Activated CD4-positive, alpha-beta T cell treated with anti-CD3 and anti-CD28 coated beads, Interleukin-2, amount 10 ng/mL, durations not matched to agents 24 days and 14 days (primary cell): ENCODE data around the gene MCRIP2. TPM values are rescaled to one million over a fixed set of nuclear protein-coding genes. Genes with fewer than 3 reads are reported as not detected.

ENCODE experiments used
- DNase-seq: peaks from one replicate; pipeline ENCODE4 v3.0.0; 2022
- H3K27ac Mint-ChIP-seq: one replicate; pipeline ENCODE4 v1.8.0; 2022; ENCODE audit warnings: mild to moderate bottlenecking, mixed read lengths
- H3K27me3 Mint-ChIP-seq: one replicate; pipeline ENCODE4 v1.8.0; 2022; ENCODE audit warnings: mixed read lengths
- H3K36me3 Mint-ChIP-seq: one replicate; pipeline ENCODE4 v1.8.0; 2022; ENCODE audit warnings: low read depth, mild to moderate bottlenecking, mixed read lengths
- H3K4me1 Mint-ChIP-seq: one replicate; pipeline ENCODE4 v1.8.0; 2021; ENCODE audit warnings: mixed read lengths
- H3K4me3 Mint-ChIP-seq: one replicate; pipeline ENCODE4 v1.8.0; 2022; ENCODE audit warnings: mild to moderate bottlenecking, moderate library complexity, mixed read lengths
- H3K9me3 Mint-ChIP-seq: one replicate; pipeline ENCODE4 v1.8.0; 2021; ENCODE audit warnings: mixed read lengths
- intact Hi-C: fragments of 100-400 bp; cut with micrococcal nuclease; formaldehyde crosslinking; loops from one replicate; pipeline ENCODE4 v1.15.1; 2023
- total RNA-seq: library from RNA; stranded (reverse); gene quantifications from 2 replicates; pipeline ENCODE4 v1.2.3, GENCODE V29; 2022

Gene MCRIP2
- total RNA-seq, 1 donor from 2014 or later: 71.2 TPM

GRCh38 chr16:624526-625070 is 17.0 kb upstream of the MCRIP2 start:
- Mint-ChIP-seq H3K36me3 (peaks cover 2% of the 10 kb centered on the region), H3K9me3 (no peaks in the 10 kb centered on the region), H3K27ac (no peak overlapping the region), H3K27me3 (no peaks in the 10 kb centered on the region), H3K4me1 (no peaks in the 10 kb centered on the region), H3K4me3 (no peak overlapping the region)
- no peak for DNase-seq
- intact Hi-C loops: no loop called here

DNA sequence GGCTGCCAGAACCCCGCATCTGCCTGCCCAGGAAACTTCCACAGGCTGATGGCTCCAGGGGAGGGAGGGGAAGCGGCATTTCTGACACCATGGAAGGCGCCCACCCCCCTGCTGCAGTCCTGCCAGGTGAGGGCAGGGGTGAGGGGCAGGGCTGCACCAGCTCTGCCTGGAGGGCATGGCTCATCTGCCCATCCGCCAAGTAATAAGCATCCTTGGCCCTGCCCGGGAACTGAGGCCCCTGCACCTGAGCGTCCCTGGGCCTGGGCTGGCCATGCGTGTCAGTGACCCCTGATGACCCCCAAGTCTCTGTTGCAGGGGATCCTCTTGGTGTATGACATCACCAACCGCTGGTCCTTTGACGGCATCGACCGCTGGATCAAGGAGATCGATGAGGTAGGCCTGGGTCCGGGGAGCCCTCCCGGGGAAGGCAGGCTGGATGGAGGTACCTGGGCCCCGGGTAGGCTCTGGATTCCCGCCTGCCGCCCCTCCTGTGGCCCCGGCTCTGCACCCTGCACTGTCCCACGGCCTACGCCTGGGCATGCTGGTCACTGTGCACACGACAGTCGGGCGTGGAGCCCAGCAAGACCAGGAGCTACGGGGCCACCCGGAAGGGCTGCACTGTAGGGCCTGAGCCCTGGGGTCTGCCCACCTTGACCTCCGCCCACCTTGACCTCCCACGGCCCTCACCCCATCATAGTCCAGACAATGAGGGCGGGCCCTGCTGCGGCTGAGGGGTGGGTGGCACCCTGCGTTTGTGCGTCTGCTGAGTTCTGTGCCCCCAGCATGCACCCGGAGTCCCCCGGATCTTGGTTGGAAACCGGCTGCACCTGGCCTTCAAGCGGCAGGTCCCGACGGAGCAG is 16.3 kb upstream of the MCRIP2 start:
- Mint-ChIP-seq H3K27me3 (no peaks in the 10 kb centered on the region), H3K9me3 (no peaks in the 10 kb centered on the region), H3K36me3 (peaks cover 2% of the 10 kb centered on the region), H3K4me1 (no peaks in the 10 kb centered on the region), H3K27ac (no peak overlapping the region), H3K4me3 (no peak overlapping the region)
- intact Hi-C loops: no loop called here
- no peak for DNase-seq

DNA sequence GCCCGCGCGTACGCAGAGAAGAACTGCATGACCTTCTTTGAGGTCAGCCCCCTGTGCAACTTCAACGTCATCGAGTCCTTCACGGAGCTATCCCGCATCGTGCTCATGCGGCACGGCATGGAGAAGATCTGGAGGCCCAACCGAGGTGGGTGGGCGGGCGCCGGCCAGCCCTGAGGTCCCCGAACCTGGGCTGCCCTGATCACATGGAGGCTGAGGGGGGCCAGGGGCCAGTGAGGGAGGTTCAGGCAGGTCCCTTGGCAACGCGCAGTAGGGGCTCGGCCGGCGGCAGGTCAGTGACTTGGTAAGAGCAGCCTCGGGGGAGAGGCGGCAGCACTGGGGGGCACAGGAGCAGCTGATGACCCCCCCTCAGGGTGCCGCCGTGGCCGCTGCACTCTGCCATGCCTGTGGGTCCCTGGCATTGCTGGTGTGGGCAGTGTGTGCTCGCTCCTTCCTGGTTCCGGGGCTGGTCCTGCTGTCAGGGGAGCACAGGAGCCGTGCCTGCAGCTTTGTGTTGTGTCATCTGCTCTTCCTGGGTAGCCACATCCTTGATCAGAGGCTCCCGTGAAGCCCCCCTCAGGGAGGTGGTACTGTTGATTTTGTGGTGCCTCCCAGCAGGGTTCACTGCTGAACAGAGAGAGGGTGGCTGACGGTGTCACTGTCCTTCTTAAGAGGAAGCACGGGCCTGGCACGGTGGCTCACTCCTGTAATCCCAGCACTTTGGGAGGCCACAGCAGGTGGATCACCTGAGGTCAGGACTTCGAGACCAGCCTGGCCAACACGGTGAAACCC is 15.5 kb upstream of the MCRIP2 start:
- H3K9me3 Mint-ChIP-seq: no peaks in the 10 kb centered on the region
- no peaks in the 10 kb centered on the region for H3K27me3 Mint-ChIP-seq
- H3K4me1 Mint-ChIP-seq: no peaks in the 10 kb centered on the region
- H3K4me3 Mint-ChIP-seq: no peak overlapping the region
- peaks cover 2% of the 10 kb centered on the region for H3K36me3 Mint-ChIP-seq
- no peak overlapping the region for H3K27ac Mint-ChIP-seq
- DNase-seq: no peak
- intact Hi-C loops: no loop called here

DNA sequence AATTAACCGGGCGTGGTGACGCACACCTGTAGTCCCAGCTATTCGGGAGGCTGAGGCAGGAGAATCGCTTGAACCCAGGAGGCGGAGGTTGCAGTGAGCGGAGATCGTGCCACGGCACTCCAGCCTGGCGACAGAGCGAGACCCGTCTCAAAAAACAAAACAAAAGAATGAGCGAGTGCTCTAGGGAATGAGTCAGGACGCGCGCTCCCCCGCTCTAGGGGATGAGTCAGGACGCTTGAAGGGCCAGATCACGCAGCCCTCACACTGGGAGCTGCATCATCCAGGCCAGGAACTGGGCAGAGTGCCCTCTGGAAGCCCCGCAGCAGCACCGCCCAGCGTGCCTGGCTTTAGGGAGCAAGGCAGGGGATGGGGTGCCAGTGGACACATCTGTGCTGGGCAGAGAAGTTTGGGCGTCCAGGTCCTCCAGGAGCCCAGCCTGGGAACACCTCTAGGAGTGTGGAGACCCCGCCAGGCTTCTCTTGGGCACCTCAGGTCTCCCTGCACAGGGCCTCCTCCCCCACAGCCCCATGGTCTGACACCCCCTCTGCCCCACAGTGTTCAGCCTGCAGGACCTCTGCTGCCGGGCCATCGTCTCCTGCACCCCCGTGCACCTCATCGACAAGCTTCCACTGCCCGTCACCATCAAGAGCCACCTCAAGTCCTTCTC is 14.7 kb upstream of the MCRIP2 start:
- H3K4me3 Mint-ChIP-seq: no peak overlapping the region
- H3K27me3 Mint-ChIP-seq: no peaks in the 10 kb centered on the region
- DNase-seq: no peak
- intact Hi-C loops: no loop called here
- peaks cover 2% of the 10 kb centered on the region for H3K36me3 Mint-ChIP-seq
- no peak overlapping the region for H3K27ac Mint-ChIP-seq
- H3K4me1 Mint-ChIP-seq: no peaks in the 10 kb centered on the region
- H3K9me3 Mint-ChIP-seq: no peaks in the 10 kb centered on the region

DNA sequence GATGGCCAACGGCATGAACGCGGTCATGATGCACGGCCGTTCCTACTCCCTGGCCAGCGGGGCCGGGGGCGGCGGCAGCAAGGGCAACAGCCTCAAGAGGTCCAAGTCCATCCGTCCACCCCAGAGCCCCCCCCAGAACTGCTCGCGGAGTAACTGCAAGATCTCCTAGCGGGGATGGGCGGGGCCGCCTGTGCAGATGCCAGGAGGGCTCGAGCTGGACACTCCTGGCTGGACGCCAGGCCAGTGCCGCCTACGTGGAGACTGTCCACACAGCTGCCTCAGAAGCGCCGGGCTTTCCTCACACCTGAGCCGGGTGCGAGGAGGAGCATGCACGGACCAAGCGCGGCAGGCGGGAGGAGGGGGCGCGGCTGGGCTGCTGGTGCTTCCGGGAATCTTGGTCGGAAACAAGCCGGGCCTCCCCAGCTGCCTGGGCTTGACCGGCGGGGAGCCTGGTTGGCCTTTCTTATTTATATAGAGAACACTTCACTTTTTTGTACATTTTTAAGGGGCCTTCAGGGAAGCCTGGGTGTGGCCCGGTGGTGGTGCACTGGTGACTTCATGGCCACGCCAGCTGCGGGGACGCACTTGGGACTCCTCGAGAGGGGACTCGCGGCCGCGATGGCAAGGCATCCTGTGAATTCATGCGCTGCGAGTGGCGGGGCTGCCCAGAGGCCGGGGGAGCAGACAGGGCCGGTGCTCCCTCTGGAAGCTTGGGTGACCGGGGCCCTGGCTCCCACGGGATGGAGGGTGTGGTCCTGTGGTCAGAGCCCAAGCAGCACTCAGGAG is 14.0 kb upstream of the MCRIP2 start:
- intact Hi-C loops: no loop called here
- no peaks in the 10 kb centered on the region for H3K27me3 Mint-ChIP-seq

DNA sequence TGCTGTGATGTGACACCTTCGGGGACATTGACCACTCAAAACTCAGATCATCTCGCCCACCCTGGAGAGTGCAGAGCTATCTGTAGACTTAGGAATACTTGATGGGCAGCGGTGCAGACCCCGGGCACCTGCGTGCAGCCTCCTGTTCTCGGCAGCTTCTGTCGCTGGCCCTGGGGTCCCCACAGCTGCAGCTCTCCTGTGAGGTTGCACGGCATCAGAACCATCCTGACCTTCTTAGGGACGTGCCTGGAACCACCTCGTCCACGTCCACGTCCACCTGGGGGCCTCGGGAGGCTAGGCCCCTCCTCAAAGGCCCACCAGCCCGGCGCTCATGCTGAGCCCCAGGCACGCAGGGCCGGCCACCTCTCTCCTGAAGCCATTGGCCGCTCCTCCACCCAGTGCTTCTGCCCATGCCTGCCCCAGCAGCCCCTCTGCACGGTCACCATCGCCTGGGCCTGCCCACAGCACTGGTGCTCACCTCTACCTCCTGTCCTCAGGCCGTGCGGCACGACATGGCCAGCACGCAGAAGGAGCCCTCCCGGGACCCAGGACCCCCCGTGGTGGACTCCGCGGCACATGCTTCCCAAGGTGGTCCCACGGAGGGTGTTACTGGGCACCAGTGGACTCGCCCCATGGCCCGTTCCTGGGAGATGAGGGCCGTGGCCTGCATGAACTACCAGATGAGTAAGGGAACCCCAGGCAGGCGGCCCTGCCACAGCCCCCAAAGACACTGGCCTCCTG is 13.1 kb upstream of the MCRIP2 start:
- H3K27me3 Mint-ChIP-seq: no peaks in the 10 kb centered on the region
- H3K36me3 Mint-ChIP-seq: peaks cover 2% of the 10 kb centered on the region

More for the DNA sequence above, 14.0 kb upstream of the MCRIP2 start:
- Mint-ChIP-seq H3K27ac (no peak overlapping the region), H3K9me3 (no peaks in the 10 kb centered on the region), H3K36me3 (peaks cover 2% of the 10 kb centered on the region), H3K4me3 (no peak overlapping the region), H3K4me1 (no peaks in the 10 kb centered on the region)
- peak; percentile 55 for DNase-seq

DNA sequence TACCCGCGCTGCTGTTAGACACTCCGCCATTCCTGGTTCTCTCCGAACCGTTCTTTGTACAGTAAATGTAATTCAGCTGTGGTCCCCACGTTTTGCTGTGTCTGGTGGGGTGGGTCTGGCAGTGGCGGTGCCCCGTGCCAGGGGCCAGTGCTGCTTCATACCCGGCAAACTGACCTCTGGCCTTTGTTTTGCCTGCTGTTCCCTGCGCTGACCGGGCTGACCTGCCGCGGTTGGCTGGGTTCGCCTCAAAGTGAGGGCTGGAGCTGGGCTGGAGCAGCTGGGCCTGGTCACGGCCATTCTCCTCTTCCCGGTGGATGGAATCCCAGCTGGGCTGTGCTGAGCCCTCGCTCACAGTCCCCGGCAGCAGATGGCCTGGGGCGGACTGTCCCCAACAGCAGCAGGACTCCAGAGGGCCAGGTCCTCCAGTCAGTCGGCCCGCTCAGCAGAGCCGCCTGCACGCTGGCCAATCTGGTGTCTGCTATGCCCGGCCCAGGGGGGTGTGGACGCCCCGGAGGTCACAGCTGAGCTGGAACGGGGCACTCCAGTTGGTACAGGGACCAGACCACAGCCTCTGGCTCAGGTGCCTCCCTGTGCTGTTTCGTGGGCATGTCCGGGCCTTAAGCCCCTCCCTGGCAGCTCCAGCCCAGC is 12.3 kb upstream of the MCRIP2 start:
- DNase-seq: no peak
- no peaks in the 10 kb centered on the region for H3K4me1 Mint-ChIP-seq
- H3K4me3 Mint-ChIP-seq: no peak overlapping the region
- H3K36me3 Mint-ChIP-seq: peaks cover 2% of the 10 kb centered on the region
- H3K27me3 Mint-ChIP-seq: no peaks in the 10 kb centered on the region
- H3K27ac Mint-ChIP-seq: no peak overlapping the region
- no peaks in the 10 kb centered on the region for H3K9me3 Mint-ChIP-seq
- intact Hi-C loops: no loop called here

More for the DNA sequence above, 13.1 kb upstream of the MCRIP2 start:
- intact Hi-C loops: no loop called here
- no peaks in the 10 kb centered on the region for H3K4me1 Mint-ChIP-seq
- peak; percentile 55 for DNase-seq
- H3K9me3 Mint-ChIP-seq: no peaks in the 10 kb centered on the region
- no peak overlapping the region for H3K4me3 Mint-ChIP-seq
- no peak overlapping the region for H3K27ac Mint-ChIP-seq

DNA sequence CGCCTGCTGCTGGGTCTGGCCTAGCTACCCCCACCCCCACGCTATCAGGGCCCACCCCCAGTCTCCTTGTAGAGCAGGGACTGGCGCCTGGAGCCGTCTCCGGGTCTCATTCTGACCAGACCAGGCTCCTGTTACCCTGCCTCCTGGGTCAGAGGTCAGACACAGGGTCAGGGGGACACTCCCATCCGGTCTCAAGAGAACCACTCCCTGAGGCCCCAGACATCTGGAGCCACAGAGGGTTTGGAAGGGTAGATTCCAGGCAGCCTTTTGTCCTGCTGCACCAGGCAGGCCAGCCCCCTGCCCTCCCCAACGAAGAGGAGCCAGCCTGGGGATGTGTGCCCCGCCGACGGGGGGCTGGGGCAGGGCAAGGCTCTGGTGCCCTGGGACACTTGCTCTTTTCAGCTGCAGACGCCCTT is 11.8 kb upstream of the MCRIP2 start:
- intact Hi-C loops: no loop called here
- Mint-ChIP-seq H3K9me3 (no peaks in the 10 kb centered on the region), H3K4me1 (peaks cover under 1% of the 10 kb centered on the region), H3K27me3 (no peaks in the 10 kb centered on the region), H3K36me3 (peaks cover 2% of the 10 kb centered on the region), H3K4me3 (no peak overlapping the region), H3K27ac (no peak overlapping the region)
- no peak for DNase-seq

- H3K4me1 Mint-ChIP-seq: peaks cover 2% of the 10 kb centered on the region
- H3K4me3 Mint-ChIP-seq: no peak overlapping the region
- no peaks in the 10 kb centered on the region for H3K9me3 Mint-ChIP-seq
- H3K36me3 Mint-ChIP-seq: peaks cover 2% of the 10 kb centered on the region
- intact Hi-C loops: no loop called here
- DNase-seq: peak; percentile 55
- no peak overlapping the region for H3K27ac Mint-ChIP-seq
- H3K27me3 Mint-ChIP-seq: no peaks in the 10 kb centered on the region
These were observed 11.3 kb upstream of the MCRIP2 start for GRCh38 chr16:630249-630814.

- no peak within 1 kb of the TSS for H3K4me3 Mint-ChIP-seq
- H3K4me1 Mint-ChIP-seq: peaks cover 2% of the 10 kb centered on the region
- no peak within 1 kb of the TSS for H3K27ac Mint-ChIP-seq
These were observed 10.7 kb upstream of the MCRIP2 start, which contains the start of gene WFIKKN1 for GRCh38 chr16:630815-631405. WFIKKN1 (plus strand) TSS chr16:630985; CDS start chr16:631254, 269 bp downstream.

DNA sequence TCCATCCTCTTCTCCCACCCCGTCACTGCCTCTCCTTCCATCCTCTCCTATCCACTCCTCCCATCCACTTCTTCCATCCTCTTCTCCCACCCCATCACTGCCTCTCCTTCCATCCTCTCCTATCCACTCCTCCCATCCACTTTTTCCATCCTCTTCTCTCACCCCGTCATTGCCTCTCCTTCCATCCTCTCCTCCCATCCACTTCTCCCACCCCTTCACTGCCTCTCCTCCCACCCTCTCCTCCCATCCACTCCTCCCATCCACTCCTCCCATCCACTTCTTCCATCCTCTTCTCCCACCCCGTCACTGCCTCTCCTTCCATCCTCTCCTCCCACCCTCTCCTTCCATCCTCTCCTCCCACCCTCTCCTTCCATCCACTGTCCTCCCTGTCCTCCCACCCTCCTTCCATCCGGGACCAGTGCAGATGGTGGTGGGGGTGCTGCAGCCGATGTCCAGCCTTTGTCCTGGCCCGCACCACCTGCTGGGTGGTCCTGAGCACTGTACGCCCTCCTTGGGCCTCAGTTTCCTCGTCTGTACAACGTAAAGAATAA is 9.7 kb upstream of the MCRIP2 start:
- Mint-ChIP-seq H3K27me3 (peaks cover 2% of the 10 kb centered on the region), H3K9me3 (no peaks in the 10 kb centered on the region), H3K36me3 (no peaks in the 10 kb centered on the region), H3K4me3 (no peak overlapping the region), H3K27ac (no peak overlapping the region), H3K4me1 (peaks cover 6% of the 10 kb centered on the region)
- intact Hi-C loops: no loop called here
- no peak for DNase-seq

More at GRCh38 chr16:630815-631405, 10.7 kb upstream of the MCRIP2 start, which contains the start of gene WFIKKN1:
- Mint-ChIP-seq H3K27me3 (no peaks in the 10 kb centered on the region), H3K36me3 (peaks cover 2% of the 10 kb centered on the region), H3K9me3 (no peaks in the 10 kb centered on the region)
- no peak for DNase-seq
- intact Hi-C loops: no loop called here
